GM12872 (cell line): Measurements from ENCODE around the gene SEC31B.

Source experiments
- TF ChIP-seq, protein P1 (sequence below): IDR thresholded peaks from 3 replicates; pipeline ENCODE4 v1.5.1; 2011; ENCODE audit warnings: low read depth, mild to moderate bottlenecking, low read length, moderate library complexity; ENCODE audit not compliant: insufficient read depth

The SEC31B gene

GRCh38 chr10:100528921-100529474, 9.3 kb upstream of the SEC31B start:
- TF ChIP-seq, protein P1, sequence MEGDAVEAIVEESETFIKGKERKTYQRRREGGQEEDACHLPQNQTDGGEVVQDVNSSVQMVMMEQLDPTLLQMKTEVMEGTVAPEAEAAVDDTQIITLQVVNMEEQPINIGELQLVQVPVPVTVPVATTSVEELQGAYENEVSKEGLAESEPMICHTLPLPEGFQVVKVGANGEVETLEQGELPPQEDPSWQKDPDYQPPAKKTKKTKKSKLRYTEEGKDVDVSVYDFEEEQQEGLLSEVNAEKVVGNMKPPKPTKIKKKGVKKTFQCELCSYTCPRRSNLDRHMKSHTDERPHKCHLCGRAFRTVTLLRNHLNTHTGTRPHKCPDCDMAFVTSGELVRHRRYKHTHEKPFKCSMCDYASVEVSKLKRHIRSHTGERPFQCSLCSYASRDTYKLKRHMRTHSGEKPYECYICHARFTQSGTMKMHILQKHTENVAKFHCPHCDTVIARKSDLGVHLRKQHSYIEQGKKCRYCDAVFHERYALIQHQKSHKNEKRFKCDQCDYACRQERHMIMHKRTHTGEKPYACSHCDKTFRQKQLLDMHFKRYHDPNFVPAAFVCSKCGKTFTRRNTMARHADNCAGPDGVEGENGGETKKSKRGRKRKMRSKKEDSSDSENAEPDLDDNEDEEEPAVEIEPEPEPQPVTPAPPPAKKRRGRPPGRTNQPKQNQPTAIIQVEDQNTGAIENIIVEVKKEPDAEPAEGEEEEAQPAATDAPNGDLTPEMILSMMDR = no peak

DNA sequence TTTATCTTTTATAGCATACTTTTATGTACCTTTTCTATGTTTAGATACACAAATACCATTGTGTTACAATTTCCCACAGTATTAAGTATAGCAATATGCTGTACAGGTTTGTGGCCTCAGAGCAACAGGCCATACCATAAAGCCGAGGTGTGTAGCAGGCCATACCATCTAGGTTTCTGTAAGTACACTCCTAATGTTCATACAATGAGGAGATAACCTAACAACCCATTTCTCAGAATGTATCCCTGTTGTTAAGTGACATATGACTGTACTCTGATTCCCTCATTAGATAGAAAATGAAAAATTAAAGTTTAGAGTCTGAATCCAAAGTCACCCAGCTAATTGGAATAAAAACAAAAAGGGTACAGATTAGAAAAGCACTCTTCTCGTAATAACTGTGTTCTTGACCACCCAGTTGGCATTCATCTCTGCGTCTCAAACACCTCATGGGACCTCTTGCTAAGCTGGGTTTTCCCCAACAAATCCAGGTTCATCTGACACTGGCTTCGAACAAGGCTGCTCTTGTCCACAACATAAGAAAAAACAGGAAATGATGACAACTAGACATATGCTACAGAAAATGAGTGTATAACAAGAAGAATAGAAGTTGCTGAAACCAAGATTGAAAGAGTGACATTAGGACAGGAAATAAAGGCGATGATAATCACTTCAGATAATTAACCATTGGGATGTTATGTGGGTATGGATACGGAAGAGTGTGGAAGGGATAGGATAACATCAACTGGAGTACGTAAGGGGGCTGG, 8.6 kb upstream of the SEC31B start:
- TF ChIP-seq, protein P1 = no peak

- TF ChIP-seq, protein P1 = no peak
These were observed 5.0 kb upstream of the SEC31B start for GRCh38 chr10:100524638-100525037.

GRCh38 chr10:100524206-100524605, 4.5 kb upstream of the SEC31B start:
- TF ChIP-seq, protein P1 = no peak

GRCh38 chr10:100522945-100523344, 3.3 kb upstream of the SEC31B start:
- TF ChIP-seq, protein P1 = no peak

- TF ChIP-seq, protein P1 = no peak
These were observed 2.6 kb upstream of the SEC31B start for GRCh38 chr10:100522107-100522801.

- TF ChIP-seq, protein P1 = no peak
These were observed 1.1 kb upstream of the SEC31B start for GRCh38 chr10:100520811-100521210.
